MCF 10A (cell line): ENCODE data around the gene RAX2. TPM values are rescaled to one million over a fixed set of nuclear protein-coding genes. Genes with fewer than 3 reads are reported as not detected.

Experiments used
- BruUV-seq: library from RNA; stranded (reverse); fragments of 400-500 nt; replicated peaks from 2 replicates; lab custom pipeline; 2021; lab: Mats Ljungman, UMichigan
- CTCF ChIA-PET: fragments of 300-600 bp; sonication (Branson Sonifier 250); formaldehyde crosslinking; extraction: SDS; loops from one replicate; lab custom pipeline; 2021; ENCODE audit warnings: antibody characterized with exemption, inconsistent platforms; lab: Yijun Ruan, JAX
- POLR2A ChIA-PET: fragments of 300-600, 350-650 bp; sonication (Branson Sonifier 250); formaldehyde crosslinking; extraction: SDS; loops from one replicate; lab custom pipeline; 2020; ENCODE audit warnings: antibody characterized with exemption, inconsistent platforms; lab: Yijun Ruan, JAX
- DNase-seq: peaks from one replicate; pipeline ENCODE4 v3.0.0-alpha.2; 2018; ENCODE audit not compliant: unreplicated experiment
- H3K27ac Mint-ChIP-seq: one replicate; pipeline ENCODE4 v1.8.0; 2022; ENCODE audit warnings: mild to moderate bottlenecking, low read depth, mixed read lengths; ENCODE audit not compliant: unreplicated experiment
- H3K27me3 Mint-ChIP-seq: one replicate; pipeline ENCODE4 v1.8.0; 2022; ENCODE audit warnings: mixed read lengths; ENCODE audit not compliant: insufficient read depth, unreplicated experiment
- H3K36me3 Mint-ChIP-seq: one replicate; pipeline ENCODE4 v1.8.0; 2022; ENCODE audit warnings: mild to moderate bottlenecking, moderate library complexity, mixed read lengths; ENCODE audit not compliant: insufficient read depth, unreplicated experiment
- H3K4me1 Mint-ChIP-seq: one replicate; pipeline ENCODE4 v1.8.0; 2022; ENCODE audit warnings: mixed read lengths; ENCODE audit not compliant: insufficient read depth, unreplicated experiment
- H3K4me3 Mint-ChIP-seq: one replicate; pipeline ENCODE4 v1.8.0; 2022; ENCODE audit warnings: mild to moderate bottlenecking, moderate library complexity, mixed read lengths; ENCODE audit not compliant: unreplicated experiment
- H3K9me3 Mint-ChIP-seq: one replicate; pipeline ENCODE4 v1.8.0; 2022; ENCODE audit warnings: mixed read lengths; ENCODE audit not compliant: unreplicated experiment
- CTCF ChIP-seq: fragments of 200-600 bp; IDR thresholded peaks from one replicate; pipeline ENCODE4 v1.8.0; 2022; ENCODE audit warnings: antibody characterized with exemption, mild to moderate bottlenecking; ENCODE audit not compliant: unreplicated experiment
- intact Hi-C: fragments of 100-400 bp; cut with micrococcal nuclease; formaldehyde crosslinking; loops from 2 replicates; pipeline ENCODE4 v1.14.1; 2022
- total RNA-seq: library from RNA; stranded (reverse); gene quantifications from 2 replicates; pipeline ENCODE4 v1.2.3, GENCODE V29; 2022

RAX2 gene
- total RNA-seq, 1 experiment from 2014 or later = not detected

- intact Hi-C loops = no loop called here
- DNase-seq = no peak
- no peaks in the 10 kb centered on the region for H3K9me3 Mint-ChIP-seq
- H3K27ac Mint-ChIP-seq = no peak overlapping the region
- H3K4me3 Mint-ChIP-seq = no peak overlapping the region
- ChIA-PET CTCF (no interaction called here), POLR2A (no interaction called here)
- no peaks in the 10 kb centered on the region for H3K36me3 Mint-ChIP-seq
- peaks cover 11% of the 10 kb centered on the region for H3K27me3 Mint-ChIP-seq
- no TSS peak for BruUV-seq
- no peaks in the 10 kb centered on the region for H3K4me1 Mint-ChIP-seq
- TF ChIP-seq CTCF = no peak
Observed at GRCh38 chr19:3736106-3736724, 35.8 kb downstream of the RAX2 start.

- no peak overlapping the region for H3K27ac Mint-ChIP-seq
- no peaks in the 10 kb centered on the region for H3K36me3 Mint-ChIP-seq
- DNase-seq = no peak
- CTCF ChIA-PET = no interaction called here
- BruUV-seq = no TSS peak
- no peak overlapping the region for H3K4me3 Mint-ChIP-seq
- intact Hi-C loops = no loop called here
- no peak for TF ChIP-seq CTCF
- H3K4me1 Mint-ChIP-seq = peaks cover 6% of the 10 kb centered on the region
- H3K27me3 Mint-ChIP-seq = peaks cover 11% of the 10 kb centered on the region
- POLR2A ChIA-PET = no interaction called here
- no peaks in the 10 kb centered on the region for H3K9me3 Mint-ChIP-seq
Observed at GRCh38 chr19:3734310-3734600, 37.8 kb downstream of the RAX2 start.

- BruUV-seq = no TSS peak
- POLR2A ChIA-PET = no interaction called here
Observed at GRCh38 chr19:3733549-3734309, 38.3 kb downstream of the RAX2 start.

More at GRCh38 chr19:3733549-3734309, 38.3 kb downstream of the RAX2 start:
- Mint-ChIP-seq H3K4me1 (peaks cover 6% of the 10 kb centered on the region), H3K36me3 (no peaks in the 10 kb centered on the region), H3K4me3 (no peak overlapping the region), H3K27ac (no peak overlapping the region), H3K27me3 (peaks cover 11% of the 10 kb centered on the region), H3K9me3 (no peaks in the 10 kb centered on the region)
- CTCF ChIA-PET = interaction anchor here (0.7 kb wide), 1 partner anchor 505 kb away, joined by 3 read pairs; no protein-coding TSS in a partner anchor
- DNase-seq = no peak
- TF ChIP-seq CTCF = no peak
- intact Hi-C loops = no loop called here
